SU-DHL-6 (cell line): ENCODE data around the gene SRPK2.

Experiments used
- H2AFZ ChIP-seq: fragments of 200-600 bp; sonication (generic); 2 replicates; pipeline ENCODE4 v1.6.1; 2014; ENCODE audit warnings: low read depth, mild to moderate bottlenecking, moderate library complexity, mixed read lengths, antibody characterized with exemption, low read length; ENCODE audit not compliant: severe bottlenecking
- H3F3A ChIP-seq: fragments of 200-600 bp; shearing (Covaris generic); 2 replicates; pipeline ENCODE4 v1.6.0; 2016; ENCODE audit warnings: antibody characterized with exemption, mild to moderate bottlenecking; ENCODE audit not compliant: insufficient read depth
- H3K27ac ChIP-seq: fragments of 200-600 bp; sonication (generic); 2 replicates; pipeline ENCODE4 v1.5.1; 2016; ENCODE audit warnings: low read depth, mild to moderate bottlenecking, low read length, moderate library complexity, mixed read lengths
- H3K27me3 ChIP-seq: fragments of 200-600 bp; sonication (generic), shearing (Covaris generic); 2 replicates; pipeline ENCODE4 v1.6.0; 2014; ENCODE audit warnings: mild to moderate bottlenecking, low read length
- H3K36me3 ChIP-seq: fragments of 200-600 bp; sonication (generic); 2 replicates; pipeline ENCODE4 v1.6.1; 2014; ENCODE audit warnings: mild to moderate bottlenecking, low read length, mixed read lengths
- H3K4me2 ChIP-seq: fragments of 300-600, 200-600 bp; shearing (Covaris generic), sonication (generic); 2 replicates; pipeline ENCODE4 v1.6.0; 2014; ENCODE audit warnings: low read length, low read depth, mild to moderate bottlenecking; ENCODE audit not compliant: poor library complexity, severe bottlenecking
- H3K4me3 ChIP-seq: fragments of 200-600 bp; sonication (generic); 2 replicates; pipeline ENCODE4 v1.5.1; 2014; ENCODE audit warnings: antibody characterized with exemption, low read length, mild to moderate bottlenecking, mixed read lengths; ENCODE audit not compliant: insufficient read depth, poor library complexity, severe bottlenecking
- H3K79me2 ChIP-seq: fragments of 200-600 bp; sonication (generic); 2 replicates; pipeline ENCODE4 v1.6.1; 2014; ENCODE audit warnings: mild to moderate bottlenecking, low read length, moderate library complexity; ENCODE audit not compliant: insufficient read depth
- H3K9ac ChIP-seq: fragments of 200-600 bp; sonication (generic); 2 replicates; pipeline ENCODE4 v1.7.0; 2014; ENCODE audit warnings: mild to moderate bottlenecking, low read length
- H3K9me2 ChIP-seq: fragments of 200-600 bp; sonication (generic); replicated peaks from 2 replicates; pipeline ENCODE4 v1.6.1; 2014; ENCODE audit warnings: low read length; ENCODE audit not compliant: insufficient read depth
- H3K9me3 ChIP-seq: fragments of 200-600 bp; sonication (generic); 2 replicates; pipeline ENCODE4 v1.6.1; 2014; ENCODE audit warnings: low read length, mixed read lengths; ENCODE audit not compliant: insufficient read depth
- H4K20me1 ChIP-seq: fragments of 200-600 bp; sonication (generic); 2 replicates; pipeline ENCODE4 v1.6.1; 2014; ENCODE audit warnings: low read depth, mild to moderate bottlenecking, antibody characterized with exemption, low read length, moderate library complexity, mixed read lengths
- CTCF ChIP-seq: fragments of 200-600 bp; sonication (generic); IDR thresholded peaks from one replicate; pipeline ENCODE4 v1.5.1; 2017; ENCODE audit warnings: antibody characterized with exemption, mild to moderate bottlenecking, low read length, moderate library complexity; ENCODE audit not compliant: insufficient read depth, poor library complexity, severe bottlenecking
- EZH2phosphoT487 ChIP-seq: fragments of 200-600 bp; sonication (generic), shearing (Covaris generic); conservative IDR thresholded peaks from 2 replicates; pipeline ENCODE4 v1.6.1; 2018; ENCODE audit warnings: mild to moderate bottlenecking, antibody characterized with exemption, low read length, moderate library complexity, mixed read lengths

The SRPK2 gene

GRCh38 chr7:105105579-105105978, 283.1 kb downstream of the SRPK2 start:
- no peak overlapping the region for H2AFZ ChIP-seq
- no peaks in the 10 kb centered on the region for H3K9me3 ChIP-seq
- H3K36me3 ChIP-seq: peaks cover 87% of the 10 kb centered on the region
- no peak overlapping the region for H3K4me3 ChIP-seq
- peaks cover 63% of the 10 kb centered on the region for H3F3A ChIP-seq
- TF ChIP-seq EZH2phosphoT487 (no peak), CTCF (no peak)
- H4K20me1 ChIP-seq: no peaks in the 10 kb centered on the region; the same call in 1 of the 2 replicates
- H3K27me3 ChIP-seq: no peaks in the 10 kb centered on the region
- no peak overlapping the region for H3K9ac ChIP-seq
- H3K79me2 ChIP-seq: no peaks in the 10 kb centered on the region
- no peak overlapping the region for H3K4me2 ChIP-seq
- no peak overlapping the region for H3K27ac ChIP-seq
- H3K9me2 ChIP-seq: no peaks in the 10 kb centered on the region

DNA sequence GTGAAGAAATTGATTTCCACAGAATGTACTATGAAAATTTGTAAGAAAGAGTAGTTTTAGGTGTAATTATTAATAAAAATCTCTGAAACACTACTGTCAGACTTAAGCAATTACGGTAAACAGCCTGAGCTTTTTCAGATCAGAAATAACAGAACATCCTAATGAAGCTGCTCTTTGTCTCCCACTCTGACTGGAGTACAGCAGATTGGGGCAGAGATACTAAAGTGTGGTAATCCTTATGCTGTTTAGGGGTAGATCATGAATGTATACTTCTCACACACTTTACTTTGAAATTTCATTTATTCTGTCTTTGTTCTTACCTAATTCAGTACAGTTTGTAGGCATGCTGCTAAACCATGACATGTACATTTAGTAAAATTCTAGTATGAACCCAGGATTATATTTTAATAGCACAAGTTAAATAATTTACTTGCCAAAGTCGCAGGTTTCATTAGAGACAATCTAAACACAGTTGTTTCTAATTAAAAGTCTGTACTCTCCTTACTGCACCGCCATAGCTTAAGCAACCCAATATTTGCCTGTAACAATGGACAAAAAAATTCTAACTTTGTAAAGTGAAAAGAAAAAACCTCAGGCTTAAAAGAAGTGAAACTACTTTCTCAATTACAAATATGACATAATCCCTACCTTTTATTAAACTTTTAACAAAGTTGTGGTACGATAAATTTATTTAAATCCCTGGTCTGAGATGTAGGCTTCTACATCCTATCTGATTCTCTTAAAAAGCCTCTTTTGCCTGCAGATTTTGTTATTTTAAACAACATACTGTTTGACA, 286.0 kb downstream of the SRPK2 start:
- Histone ChIP-seq H3K9me3 (no peaks in the 10 kb centered on the region), H3K4me2 (no peak overlapping the region), H3K27me3 (no peaks in the 10 kb centered on the region), H3K9ac (no peak overlapping the region), H3K36me3 (peaks cover 65% of the 10 kb centered on the region), H2AFZ (no peak overlapping the region), H3K27ac (no peak overlapping the region), H4K20me1 (no peaks in the 10 kb centered on the region), H3K4me3 (no peak overlapping the region), H3F3A (peaks cover 69% of the 10 kb centered on the region), H3K79me2 (no peaks in the 10 kb centered on the region), H3K9me2 (no peaks in the 10 kb centered on the region)
- TF ChIP-seq EZH2phosphoT487 (no peak), CTCF (no peak)

- H4K20me1 ChIP-seq: no peaks in the 10 kb centered on the region
- no peak overlapping the region for H3K4me2 ChIP-seq
- H3K9me3 ChIP-seq: no peaks in the 10 kb centered on the region
- no peaks in the 10 kb centered on the region for H3K27me3 ChIP-seq
- H3K9me2 ChIP-seq: no peaks in the 10 kb centered on the region
- no peak overlapping the region for H3K4me3 ChIP-seq
- no peak overlapping the region for H3K9ac ChIP-seq
- no peak overlapping the region for H2AFZ ChIP-seq
- H3K36me3 ChIP-seq: peaks cover 57% of the 10 kb centered on the region
- no peak overlapping the region for H3K27ac ChIP-seq
- TF ChIP-seq CTCF (no peak), EZH2phosphoT487 (no peak)
- no peaks in the 10 kb centered on the region for H3K79me2 ChIP-seq
- H3F3A ChIP-seq: peaks cover 61% of the 10 kb centered on the region
Observed at GRCh38 chr7:105101864-105102263, 286.9 kb downstream of the SRPK2 start.
